AG09309 (cell line): Measurements from ENCODE around the gene ROR2.
A peak's percentile ranks its signal among the peaks of the same experiment; 100 is the strongest.

Source experiments
- DNase-seq: peaks from one replicate; pipeline ENCODE4 v3.0.0-alpha.2; 2010; ENCODE audit warnings: low read depth
- H3K4me3 ChIP-seq: 2 replicates; pipeline ENCODE4 v1.5.1; 2011; ENCODE audit warnings: mild to moderate bottlenecking, low read depth, low read length, moderate library complexity; ENCODE audit not compliant: control insufficient read depth
- TF ChIP-seq, protein P1 (sequence below): IDR thresholded peaks from 2 replicates; pipeline ENCODE4 v1.5.1; 2011; ENCODE audit warnings: mild to moderate bottlenecking, low read depth, low read length, inconsistent platforms; ENCODE audit not compliant: insufficient read depth, control insufficient read depth; ENCODE audit errors: missing control alignments

Gene ROR2

GRCh38 chr9:91776409-91777291 is 173.4 kb downstream of the ROR2 start:
- DNase-seq, result peak; percentile 28
- TF ChIP-seq, protein P1, sequence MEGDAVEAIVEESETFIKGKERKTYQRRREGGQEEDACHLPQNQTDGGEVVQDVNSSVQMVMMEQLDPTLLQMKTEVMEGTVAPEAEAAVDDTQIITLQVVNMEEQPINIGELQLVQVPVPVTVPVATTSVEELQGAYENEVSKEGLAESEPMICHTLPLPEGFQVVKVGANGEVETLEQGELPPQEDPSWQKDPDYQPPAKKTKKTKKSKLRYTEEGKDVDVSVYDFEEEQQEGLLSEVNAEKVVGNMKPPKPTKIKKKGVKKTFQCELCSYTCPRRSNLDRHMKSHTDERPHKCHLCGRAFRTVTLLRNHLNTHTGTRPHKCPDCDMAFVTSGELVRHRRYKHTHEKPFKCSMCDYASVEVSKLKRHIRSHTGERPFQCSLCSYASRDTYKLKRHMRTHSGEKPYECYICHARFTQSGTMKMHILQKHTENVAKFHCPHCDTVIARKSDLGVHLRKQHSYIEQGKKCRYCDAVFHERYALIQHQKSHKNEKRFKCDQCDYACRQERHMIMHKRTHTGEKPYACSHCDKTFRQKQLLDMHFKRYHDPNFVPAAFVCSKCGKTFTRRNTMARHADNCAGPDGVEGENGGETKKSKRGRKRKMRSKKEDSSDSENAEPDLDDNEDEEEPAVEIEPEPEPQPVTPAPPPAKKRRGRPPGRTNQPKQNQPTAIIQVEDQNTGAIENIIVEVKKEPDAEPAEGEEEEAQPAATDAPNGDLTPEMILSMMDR, result no peak
- no peak overlapping the region for H3K4me3 ChIP-seq

DNA sequence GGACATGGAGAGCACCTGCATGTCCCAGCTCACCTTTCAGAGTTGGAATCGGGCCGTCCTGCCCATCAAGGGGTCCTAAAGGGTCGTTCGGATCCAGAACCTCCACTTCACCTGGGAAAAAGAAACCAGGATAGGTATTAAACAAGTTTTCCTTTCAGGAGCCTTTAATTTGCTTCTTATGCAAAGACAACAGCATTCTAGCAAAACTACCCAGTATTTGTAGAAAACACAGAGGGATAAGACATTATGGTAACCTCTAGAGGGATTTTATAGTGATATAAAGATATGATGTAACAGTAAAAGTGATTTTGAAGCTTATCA is 174.4 kb downstream of the ROR2 start:
- no peak overlapping the region for H3K4me3 ChIP-seq
- DNase-seq, result no peak
- TF ChIP-seq, protein P1, result no peak

- no peak overlapping the region for H3K4me3 ChIP-seq
- no peak for DNase-seq
- TF ChIP-seq, protein P1, result peak; percentile 80
Observed at GRCh38 chr9:91775011-91775707, 174.9 kb downstream of the ROR2 start.

- H3K4me3 ChIP-seq, result no peak overlapping the region
- DNase-seq, result no peak
- TF ChIP-seq, protein P1, result no peak
Observed at GRCh38 chr9:91773156-91773555, 176.9 kb downstream of the ROR2 start.

GRCh38 chr9:91771864-91772263 is 178.2 kb downstream of the ROR2 start:
- no peak overlapping the region for H3K4me3 ChIP-seq
- TF ChIP-seq, protein P1, result no peak
- DNase-seq, result no peak

GRCh38 chr9:91771027-91771426 is 179.0 kb downstream of the ROR2 start:
- TF ChIP-seq, protein P1, result peak; percentile 66
- peak; percentile 81 for DNase-seq
- H3K4me3 ChIP-seq, result no peak overlapping the region
